Left ventricle myocardium superior (tissue), 1 donor: Measurements from ENCODE around the gene SPEG. TPM values are rescaled to one million over a fixed set of nuclear protein-coding genes. Genes with fewer than 3 reads are reported as not detected.

Source experiments
- ATAC-seq: fragments of 200-7000 bp; cut with Tn5 transposase; one replicate; pipeline ENCODE4 v1.9.1; 2020; ENCODE audit warnings: mild to moderate bottlenecking, moderate library complexity
- DNase-seq: peaks from one replicate; pipeline ENCODE4 v3.0.0-alpha.2; 2020
- intact Hi-C: fragments of 100-400 bp; cut with micrococcal nuclease; formaldehyde crosslinking; loops from one replicate; pipeline ENCODE4 v1.11.0; 2022
- total RNA-seq: library from RNA; stranded (reverse); fragmentation: NEBNext Ultra II Directional; extraction: Animal tissue kit (Norgen Biotek cat#: 25700); gene quantifications from one replicate; pipeline ENCODE4 v1.2.1, GENCODE V29; 2021
- donor health status: DM: no; HTN: yes; CAD: no; lungs with severe emphysema.

SPEG gene
- total RNA-seq, 1 donor from 2014 or later = 111 TPM

- intact Hi-C loops = no loop called here
- peak; percentile 71 for DNase-seq
- peak; percentile 53 for ATAC-seq
Observed at GRCh38 chr2:219419331-219420197, 15.1 kb upstream of the SPEG start.

DNA sequence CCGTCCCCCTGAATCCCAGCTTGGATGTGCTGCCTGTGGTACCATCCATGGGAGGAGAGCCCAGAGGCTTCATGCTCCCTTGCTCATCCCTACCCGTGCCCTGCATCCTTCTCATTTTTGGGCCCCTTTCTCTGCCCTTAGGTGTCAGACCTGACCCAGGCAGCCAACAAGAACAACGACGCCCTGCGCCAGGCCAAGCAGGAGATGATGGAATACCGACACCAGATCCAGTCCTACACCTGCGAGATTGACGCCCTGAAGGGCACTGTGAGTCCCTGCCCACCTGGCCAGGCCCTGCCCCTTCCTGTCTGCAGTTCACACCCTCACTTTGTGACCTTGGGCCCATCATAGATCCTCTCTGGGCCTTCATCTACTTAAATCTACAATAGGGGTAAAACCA is 14.0 kb upstream of the SPEG start:
- peak; percentile 32 for DNase-seq
- ATAC-seq = no peak
- intact Hi-C loops = no loop called here

DNA sequence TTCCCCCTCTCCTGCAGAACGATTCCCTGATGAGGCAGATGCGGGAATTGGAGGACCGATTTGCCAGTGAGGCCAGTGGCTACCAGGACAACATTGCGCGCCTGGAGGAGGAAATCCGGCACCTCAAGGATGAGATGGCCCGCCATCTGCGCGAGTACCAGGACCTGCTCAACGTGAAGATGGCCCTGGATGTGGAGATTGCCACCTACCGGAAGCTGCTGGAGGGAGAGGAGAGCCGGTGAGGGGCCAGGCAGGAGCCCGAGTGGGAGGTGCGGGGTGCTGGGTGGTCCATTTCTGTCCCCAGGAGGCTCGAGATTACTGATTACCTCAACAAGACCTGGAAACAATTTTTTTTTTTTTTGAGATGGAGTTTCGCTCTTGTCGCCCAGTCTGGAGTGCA is 13.3 kb upstream of the SPEG start:
- ATAC-seq (no peak), DNase-seq (peak; percentile 43)
- intact Hi-C loops = no loop called here

DNA sequence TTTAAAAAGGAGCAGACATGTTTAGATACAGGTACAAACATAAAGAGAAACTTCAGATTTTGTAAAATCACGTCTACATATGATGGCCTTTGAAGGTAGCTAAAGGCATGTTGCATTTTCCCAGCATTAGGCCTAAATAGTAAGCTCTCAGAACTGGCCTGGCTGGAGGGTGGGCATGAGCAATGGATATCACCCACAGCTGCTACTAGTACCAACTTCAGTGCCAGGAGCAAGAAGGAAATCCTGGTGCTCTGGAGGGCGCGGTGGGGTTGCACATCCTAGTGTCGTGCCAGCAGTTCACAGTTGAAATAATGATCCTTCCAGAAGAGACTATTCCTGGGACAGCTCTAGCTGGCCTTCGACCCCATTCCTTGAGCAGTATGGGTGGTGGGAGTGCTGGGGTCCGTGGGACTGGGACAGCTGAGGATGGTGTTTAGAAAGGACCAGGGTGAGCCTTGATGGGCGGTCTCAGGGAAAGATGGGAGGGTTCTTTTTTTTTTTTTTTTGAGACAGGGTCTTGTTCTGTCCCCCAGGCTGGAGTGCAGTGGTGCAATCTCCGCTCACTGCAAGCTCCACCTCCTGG is 11.6 kb upstream of the SPEG start:
- DNase-seq (no peak), ATAC-seq (no peak)
- intact Hi-C loops = no loop called here

DNA sequence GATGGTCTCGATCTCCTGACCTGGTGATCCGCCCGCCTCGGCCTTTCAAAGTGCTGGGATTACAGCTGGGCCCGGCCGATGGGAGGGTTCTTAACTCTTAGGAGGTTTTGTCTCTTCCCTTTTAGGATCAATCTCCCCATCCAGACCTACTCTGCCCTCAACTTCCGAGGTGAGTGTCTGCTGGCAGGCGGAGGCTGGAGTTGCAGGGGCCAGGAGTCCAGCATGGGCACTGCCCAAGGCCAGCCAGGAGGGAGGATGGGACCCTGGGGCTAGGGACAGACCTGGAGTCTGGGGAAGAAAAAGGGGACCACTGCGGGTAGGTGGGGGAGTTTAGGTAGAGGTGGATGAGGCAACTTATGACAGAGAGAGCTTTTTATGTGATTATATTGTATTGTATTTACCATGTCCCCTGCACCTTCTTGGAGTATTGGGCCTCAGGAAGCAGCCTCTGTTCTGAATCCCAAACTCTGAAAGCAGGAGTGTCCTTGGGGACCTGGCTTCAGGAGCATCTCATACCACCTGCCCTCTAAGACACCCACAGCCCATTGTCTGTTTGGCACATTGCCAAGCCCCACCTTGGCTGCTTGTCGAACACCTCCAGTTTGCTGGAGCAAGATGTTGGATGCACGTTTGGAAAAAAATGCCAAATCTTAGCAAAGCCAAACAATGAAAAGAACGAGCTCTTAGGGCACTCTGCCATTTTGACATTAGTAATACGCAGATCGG is 10.8 kb upstream of the SPEG start:
- DNase-seq = no peak
- ATAC-seq = no peak
- intact Hi-C loops = no loop called here

DNA sequence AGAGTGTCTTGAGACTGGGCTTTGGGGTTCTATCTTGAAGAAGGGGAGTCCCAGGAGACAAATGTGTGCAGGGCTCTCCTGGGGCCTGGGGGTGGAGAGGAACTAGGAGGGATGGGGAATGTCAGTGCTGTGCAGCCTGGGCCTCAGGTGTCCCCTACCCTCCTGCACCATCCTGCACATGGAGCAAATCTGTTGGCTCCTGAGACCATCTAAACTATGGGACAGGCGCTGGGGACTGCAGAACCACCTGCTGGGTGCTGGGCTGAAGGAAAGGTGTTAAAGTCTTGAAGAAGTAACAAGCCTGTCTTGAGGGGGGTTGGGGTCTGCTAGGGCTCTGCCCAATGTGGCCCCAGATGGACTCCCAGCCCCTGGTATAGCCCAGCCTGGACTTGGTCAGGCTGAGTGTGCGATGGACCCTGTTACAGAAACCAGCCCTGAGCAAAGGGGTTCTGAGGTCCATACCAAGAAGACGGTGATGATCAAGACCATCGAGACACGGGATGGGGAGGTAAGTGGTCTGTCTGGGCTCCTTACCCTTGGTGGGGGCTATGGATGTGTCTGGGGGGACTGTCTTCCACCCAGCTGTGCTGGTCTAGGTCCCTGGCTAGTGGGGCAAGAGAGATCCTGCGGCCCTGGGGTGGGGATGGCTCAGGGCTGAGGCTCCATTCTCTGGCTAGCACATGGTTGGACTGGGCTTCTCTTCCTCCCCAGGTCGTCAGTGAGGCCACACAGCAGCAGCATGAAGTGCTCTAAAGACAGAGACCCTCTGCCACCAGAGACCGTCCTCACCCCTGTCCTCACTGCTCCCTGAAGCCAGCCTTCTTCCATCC is 9.2 kb upstream of the SPEG start:
- intact Hi-C loops = no loop called here
- DNase-seq (peak; percentile 18), ATAC-seq (peak; percentile 1)

- peak; percentile 2 for ATAC-seq
- DNase-seq = no peak
- intact Hi-C loops = no loop called here
Observed at GRCh38 chr2:219426068-219426443, 8.6 kb upstream of the SPEG start.

DNA sequence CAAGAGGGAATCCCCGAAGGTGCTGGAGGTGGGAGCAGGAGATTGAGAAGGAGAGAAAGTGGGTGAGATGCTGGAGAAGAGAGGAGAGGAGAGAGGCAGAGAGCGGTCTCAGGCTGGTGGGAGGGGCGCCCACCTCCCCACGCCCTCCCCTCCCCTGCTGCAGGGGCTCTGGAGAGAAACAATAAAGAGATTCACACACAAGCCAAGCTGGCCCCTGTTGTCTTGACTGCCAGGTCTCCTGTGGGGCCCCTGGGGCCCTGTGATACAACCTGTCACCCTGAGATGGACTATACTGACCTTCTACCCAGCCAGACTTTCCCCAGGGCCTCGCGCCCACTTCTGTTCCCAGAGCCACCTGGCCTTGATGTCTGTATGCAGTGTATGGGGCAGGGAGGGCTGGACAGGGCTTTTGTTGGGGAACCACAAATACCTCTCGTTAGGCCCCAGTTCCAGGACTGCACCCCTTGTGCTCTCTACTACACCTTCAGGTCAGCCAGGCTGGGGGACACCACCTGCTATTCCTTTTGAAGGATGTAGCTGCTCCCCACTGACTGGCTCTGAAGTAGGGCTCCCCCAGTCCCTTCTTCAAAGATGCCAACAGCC is 8.0 kb upstream of the SPEG start:
- intact Hi-C loops = no loop called here
- ATAC-seq = peak; percentile 4

DNA sequence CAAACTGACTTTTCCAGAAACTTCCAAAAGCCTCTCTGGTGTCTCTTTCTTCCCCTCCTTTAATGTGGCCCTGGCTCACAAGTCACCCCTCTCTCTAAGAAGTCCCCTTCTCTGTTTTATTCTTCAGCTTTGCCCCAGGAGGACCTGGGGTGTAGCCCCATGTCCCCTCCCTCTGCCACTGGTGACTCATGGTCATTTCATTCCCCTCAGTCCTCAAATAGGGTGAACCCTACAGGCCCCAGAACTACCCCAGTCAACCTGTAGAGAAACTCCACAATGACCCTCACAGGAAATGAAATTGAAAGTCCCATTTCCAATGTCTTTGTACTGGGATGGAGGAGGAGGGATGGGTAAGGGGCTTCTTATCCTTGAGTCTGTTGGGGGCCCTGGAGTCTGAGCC is 6.2 kb upstream of the SPEG start:
- intact Hi-C loops = no loop called here
- peak; percentile 10 for ATAC-seq
- DNase-seq = no peak

More for the DNA sequence above, 8.0 kb upstream of the SPEG start:
- DNase-seq = peak; percentile 38

GRCh38 chr2:219429958-219430606 is 4.6 kb upstream of the SPEG start:
- intact Hi-C loops = no loop called here
- ATAC-seq (no peak), DNase-seq (no peak)

DNA sequence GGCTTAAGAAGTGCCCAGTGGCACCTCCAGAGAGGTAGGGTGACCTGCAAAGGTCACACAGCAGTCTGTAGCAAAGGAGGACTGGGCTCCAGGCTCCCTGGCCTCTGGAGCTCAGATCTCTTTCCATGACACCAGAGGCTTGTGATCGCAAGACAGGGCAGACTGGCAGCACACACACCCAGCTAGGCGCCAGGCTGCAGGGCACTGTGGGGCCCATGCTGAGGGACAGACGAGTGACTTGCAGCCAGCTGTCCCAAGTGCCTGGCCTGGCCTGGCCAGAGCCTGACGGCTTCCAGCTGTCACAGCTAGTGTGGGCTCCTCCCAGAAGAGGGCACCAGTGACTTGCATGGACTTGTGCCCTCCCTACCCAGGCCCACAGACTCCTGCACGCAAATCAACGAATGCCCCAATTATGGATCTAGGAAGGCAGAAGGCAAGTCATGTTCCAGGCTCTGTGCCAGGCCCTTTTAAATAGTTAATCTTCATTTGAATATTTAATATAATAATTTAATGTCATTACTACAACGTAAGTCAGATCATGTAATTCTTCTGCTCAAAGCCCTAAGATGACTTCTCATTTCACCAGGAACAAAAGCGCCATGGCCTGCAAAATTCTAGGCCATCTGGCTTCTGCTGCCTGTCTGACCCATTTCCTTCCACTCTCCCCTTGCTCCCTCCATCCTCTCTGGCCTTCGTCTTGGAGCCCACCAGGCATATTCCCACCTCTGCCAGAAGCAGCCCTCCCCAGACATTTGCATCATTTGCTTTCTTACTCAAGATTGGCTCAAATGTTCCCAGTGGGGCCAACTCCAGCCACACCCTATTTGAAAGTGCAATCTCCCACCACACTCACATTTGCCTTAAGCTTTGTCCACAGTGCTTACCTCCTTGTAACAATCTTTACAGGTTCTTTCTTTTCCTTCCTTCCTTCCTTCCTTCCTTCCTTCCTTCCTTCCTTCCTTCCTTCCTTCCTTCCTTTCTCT is 3.7 kb upstream of the SPEG start:
- intact Hi-C loops = no loop called here
- ATAC-seq = peak; percentile 67
- DNase-seq = peak; percentile 84

DNA sequence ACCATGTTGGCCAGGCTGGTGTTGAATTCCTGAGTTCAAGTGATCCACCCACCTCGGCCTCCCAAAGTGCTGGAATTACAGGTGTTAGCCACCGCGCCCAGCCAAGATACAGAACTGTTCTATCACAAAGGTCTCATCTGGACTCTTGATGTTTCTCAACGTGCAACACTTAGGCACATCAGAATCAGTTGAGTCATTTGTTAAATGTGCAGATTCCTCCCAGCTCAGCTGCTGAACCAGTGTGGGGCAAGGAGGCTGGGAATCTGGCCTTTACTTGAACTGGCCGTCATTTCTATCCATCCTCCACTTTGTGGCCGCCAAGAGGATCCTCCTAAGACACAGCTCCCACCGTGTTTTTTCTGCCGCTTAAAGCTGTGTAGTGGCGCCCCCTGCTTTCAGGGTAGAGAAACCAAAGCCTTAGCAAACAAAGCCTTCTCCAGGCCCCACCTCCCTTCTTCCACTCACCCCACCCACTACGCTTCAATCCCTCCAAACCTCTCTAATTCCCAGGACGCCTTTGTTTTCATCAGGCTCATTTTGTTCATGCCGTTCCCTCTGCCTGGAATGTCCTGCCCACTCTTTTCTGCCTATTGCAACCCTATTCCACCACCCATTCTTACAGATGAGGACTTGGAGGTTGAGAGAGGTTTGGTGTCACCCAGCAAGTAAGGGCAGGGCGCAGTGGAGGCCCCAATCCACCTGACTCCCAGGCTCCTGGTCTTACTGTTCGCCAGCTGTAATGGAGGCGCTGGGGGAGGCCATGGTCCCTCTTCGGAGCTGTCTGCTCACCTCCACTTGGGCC is 776 bp upstream of the SPEG start:
- DNase-seq = peak; percentile 51
- intact Hi-C loops = no loop called here
- ATAC-seq = peak; percentile 43

GRCh38 chr2:219434468-219434717 is 250 bp upstream of the SPEG start:
- ATAC-seq (no peak), DNase-seq (no peak)
- intact Hi-C loops = no loop called here

- no peak for DNase-seq
- intact Hi-C loops = no loop called here
- peak; percentile 1 for ATAC-seq
Observed at GRCh38 chr2:219435701-219436100, 1.1 kb downstream of the SPEG start.

GRCh38 chr2:219436491-219436890 is 1.8 kb downstream of the SPEG start:
- intact Hi-C loops = no loop called here
- ATAC-seq (no peak), DNase-seq (no peak)

GRCh38 chr2:219437141-219437540 is 2.5 kb downstream of the SPEG start:
- intact Hi-C loops = no loop called here
- DNase-seq (peak; percentile 31), ATAC-seq (no peak)

DNA sequence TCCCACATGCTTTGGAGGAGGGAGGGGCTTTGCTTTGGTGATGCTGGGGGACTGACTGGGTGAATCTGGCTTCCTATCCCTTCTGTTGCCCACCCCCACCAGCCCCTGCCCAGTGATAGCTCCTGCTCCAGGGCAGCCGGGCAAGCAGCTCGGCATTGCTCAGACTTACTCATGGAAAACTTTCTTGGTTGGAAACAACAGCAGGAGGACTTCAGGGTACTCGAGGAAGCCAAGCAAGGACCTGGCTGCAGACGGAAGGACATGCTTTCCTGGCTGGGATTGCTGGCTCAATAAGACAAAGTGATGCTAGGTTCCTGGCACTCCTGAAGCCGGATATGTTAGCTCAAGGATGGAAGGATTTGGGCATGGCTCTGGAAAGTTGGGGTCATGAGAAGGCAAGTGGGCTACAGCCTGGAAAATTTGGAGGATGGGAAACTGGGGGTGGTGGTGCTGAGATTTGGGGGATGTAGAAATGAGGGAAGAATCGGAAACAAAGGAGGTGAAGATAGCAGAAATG is 3.1 kb downstream of the SPEG start:
- DNase-seq (no peak), ATAC-seq (no peak)
- intact Hi-C loops = no loop called here
